SK-N-SH treated with all-trans-retinoic acid at 6 μM for 48 hours (cell line): ENCODE measurements around the gene RGS6.

Experiments
- ATAC-seq: fragments of 200-7000 bp; cut with Tn5 transposase; 3 replicates; pipeline ENCODE4 v1.9.1; 2020; ENCODE audit warnings: mild to moderate bottlenecking, moderate library complexity
- ARNTL ChIP-seq: fragments of 450-650 bp; formaldehyde crosslinking; IDR thresholded peaks from 2 replicates; pipeline ENCODE4 v1.5.0; 2020; ENCODE audit warnings: low read depth, mild to moderate bottlenecking, moderate library complexity, borderline replicate concordance
- BACH2 ChIP-seq: fragments of 250-450 bp; sonication (Bioruptor Pico); IDR thresholded peaks from 2 replicates; pipeline ENCODE4 v1.9.0; 2021; ENCODE audit warnings: mild to moderate bottlenecking, borderline replicate concordance
- CREB5 ChIP-seq: fragments of 250-450 bp; sonication (Bioruptor Pico); IDR thresholded peaks from 2 replicates; pipeline ENCODE4 v1.5.1; 2020; ENCODE audit warnings: low read depth, mild to moderate bottlenecking, moderate library complexity
- CSDC2 ChIP-seq: fragments of 250-450 bp; sonication (Bioruptor Pico); IDR thresholded peaks from 2 replicates; pipeline ENCODE4 v1.5.0; 2020; ENCODE audit warnings: mild to moderate bottlenecking, moderate library complexity
- CSRNP3 ChIP-seq: fragments of 250-450 bp; sonication (Bioruptor Pico); IDR thresholded peaks from 2 replicates; pipeline ENCODE4 v1.5.1; 2021; ENCODE audit warnings: mild to moderate bottlenecking, moderate library complexity
- ESRRG ChIP-seq: fragments of 250-450 bp; sonication (Bioruptor Pico); IDR thresholded peaks from 2 replicates; pipeline ENCODE4 v1.6.1; 2021; ENCODE audit warnings: mild to moderate bottlenecking
- GLIS3 ChIP-seq: fragments of 250-450 bp; sonication (Bioruptor Pico); IDR thresholded peaks from 2 replicates; pipeline ENCODE4 v1.5.0; 2020; ENCODE audit warnings: mild to moderate bottlenecking, moderate library complexity
- ISL1 ChIP-seq: fragments of 250-450 bp; sonication (Bioruptor Pico); IDR thresholded peaks from 2 replicates; pipeline ENCODE4 v2.1.2; 2022; ENCODE audit warnings: mild to moderate bottlenecking, moderate library complexity
- PATZ1 ChIP-seq: fragments of 250-450 bp; sonication (Bioruptor Pico); IDR thresholded peaks from 2 replicates; pipeline ENCODE4 v1.8.0; 2020; ENCODE audit warnings: mild to moderate bottlenecking, moderate library complexity, borderline replicate concordance
- POU6F1 ChIP-seq: fragments of 250-450 bp; sonication (Bioruptor Pico); IDR thresholded peaks from 2 replicates; pipeline ENCODE4 v1.8.0; 2021; ENCODE audit warnings: low read depth, mild to moderate bottlenecking, moderate library complexity, borderline replicate concordance
- PPARA ChIP-seq: fragments of 250-450 bp; sonication (Bioruptor Pico); IDR thresholded peaks from 2 replicates; pipeline ENCODE4 v1.5.0; 2020; ENCODE audit warnings: mild to moderate bottlenecking, borderline replicate concordance
- RARB ChIP-seq: fragments of 250-450 bp; sonication (Bioruptor Pico); IDR thresholded peaks from 2 replicates; pipeline ENCODE4 v1.8.0; 2021; ENCODE audit warnings: mild to moderate bottlenecking, moderate library complexity
- SNAI2 ChIP-seq: fragments of 250-450 bp; sonication (Bioruptor Pico); IDR thresholded peaks from 2 replicates; pipeline ENCODE4 v1.5.0; 2020; ENCODE audit warnings: mild to moderate bottlenecking, moderate library complexity
- TCF4 ChIP-seq: fragments of 250-450 bp; sonication (Bioruptor Pico); IDR thresholded peaks from 2 replicates; pipeline ENCODE4 v1.8.0; 2021; ENCODE audit warnings: mild to moderate bottlenecking, moderate library complexity, borderline replicate concordance
- TOX ChIP-seq: fragments of 250-450 bp; sonication (Bioruptor Pico); IDR thresholded peaks from 2 replicates; pipeline ENCODE4 v1.8.0; 2021; ENCODE audit warnings: mild to moderate bottlenecking, moderate library complexity, borderline replicate concordance
- TSHZ2 ChIP-seq: fragments of 250-450 bp; sonication (Bioruptor Pico); IDR thresholded peaks from 2 replicates; pipeline ENCODE4 v1.5.0; 2020; ENCODE audit warnings: mild to moderate bottlenecking, moderate library complexity
- ZC3H10 ChIP-seq: fragments of 250-450 bp; sonication (Bioruptor Pico); IDR thresholded peaks from 2 replicates; pipeline ENCODE4 v1.5.1; 2021; ENCODE audit warnings: mild to moderate bottlenecking, moderate library complexity
- ZFP3 ChIP-seq: fragments of 250-450 bp; sonication (Bioruptor Pico); IDR thresholded peaks from 2 replicates; pipeline ENCODE4 v1.5.0; 2020; ENCODE audit warnings: mild to moderate bottlenecking, moderate library complexity
- ZFP30 ChIP-seq: fragments of 450-650 bp; formaldehyde crosslinking; IDR thresholded peaks from 2 replicates; pipeline ENCODE4 v1.5.0; 2022; ENCODE audit warnings: mild to moderate bottlenecking, moderate library complexity
- ZNF565 ChIP-seq: fragments of 450-650 bp; formaldehyde crosslinking; conservative IDR thresholded peaks from 2 replicates; pipeline ENCODE4 v1.5.0; 2020; ENCODE audit warnings: low read depth, mild to moderate bottlenecking, moderate library complexity
- ZNF70 ChIP-seq: fragments of 450-650 bp; formaldehyde crosslinking; IDR thresholded peaks from 2 replicates; pipeline ENCODE4 v1.5.0; 2020; ENCODE audit warnings: mild to moderate bottlenecking, moderate library complexity
- ZNF8 ChIP-seq: fragments of 450-650 bp; formaldehyde crosslinking; IDR thresholded peaks from 2 replicates; pipeline ENCODE4 v1.5.0; 2020; ENCODE audit warnings: mild to moderate bottlenecking, moderate library complexity

RGS6 gene

GRCh38 chr14:71959055-71959454, 26.8 kb downstream of the RGS6 start:
- TF ChIP-seq BACH2 (CRISPR knock-in tag) (no peak), GLIS3 (no peak), TCF4 (no peak), ZFP30 (CRISPR knock-in tag) (no peak), RARB (CRISPR knock-in tag) (no peak), CSRNP3 (CRISPR knock-in tag) (no peak), ESRRG (CRISPR knock-in tag) (no peak), ISL1 (CRISPR knock-in tag) (no peak), POU6F1 (CRISPR knock-in tag) (no peak), TOX (CRISPR knock-in tag) (no peak), ZNF8 (CRISPR knock-in tag) (no peak), CREB5 (CRISPR knock-in tag) (no peak), TSHZ2 (CRISPR knock-in tag) (no peak), ZNF565 (no peak), PATZ1 (no peak), PPARA (CRISPR knock-in tag) (no peak), CSDC2 (CRISPR knock-in tag) (no peak)
- TF ChIP-seq, all 23 proteins: peak for 0
- ATAC-seq = no peak

GRCh38 chr14:71960494-71961353, 28.5 kb downstream of the RGS6 start:
- no peak for TF ChIP-seq RARB (CRISPR knock-in tag)
- TF ChIP-seq ZC3H10 (CRISPR knock-in tag) = no peak
- no peak for TF ChIP-seq PPARA (CRISPR knock-in tag)
- TF ChIP-seq ZNF70 = no peak
- no peak for TF ChIP-seq ARNTL (CRISPR knock-in tag)
- TF ChIP-seq CREB5 (CRISPR knock-in tag) = no peak
- TF ChIP-seq ISL1 (CRISPR knock-in tag) = no peak
- TF ChIP-seq TOX (CRISPR knock-in tag) = no peak
- no peak for TF ChIP-seq POU6F1 (CRISPR knock-in tag)
- TF ChIP-seq SNAI2 (CRISPR knock-in tag) = no peak
- no peak for TF ChIP-seq TCF4
- no peak for TF ChIP-seq ZFP3 (CRISPR knock-in tag)
- no peak for TF ChIP-seq TSHZ2 (CRISPR knock-in tag)
- no peak for TF ChIP-seq CSDC2 (CRISPR knock-in tag)
- ATAC-seq = no peak
